Measurements from ENCODE around the gene NFATC1. TPM values are rescaled to one million over a fixed set of nuclear protein-coding genes. Genes with fewer than 3 reads are reported as not detected.
A peak's percentile ranks its signal among the peaks of the same experiment; 100 is the strongest.

NFATC1 gene
- total RNA-seq, 2 donors from 2014 or later = 27.6 to 40.8 TPM

DNA sequence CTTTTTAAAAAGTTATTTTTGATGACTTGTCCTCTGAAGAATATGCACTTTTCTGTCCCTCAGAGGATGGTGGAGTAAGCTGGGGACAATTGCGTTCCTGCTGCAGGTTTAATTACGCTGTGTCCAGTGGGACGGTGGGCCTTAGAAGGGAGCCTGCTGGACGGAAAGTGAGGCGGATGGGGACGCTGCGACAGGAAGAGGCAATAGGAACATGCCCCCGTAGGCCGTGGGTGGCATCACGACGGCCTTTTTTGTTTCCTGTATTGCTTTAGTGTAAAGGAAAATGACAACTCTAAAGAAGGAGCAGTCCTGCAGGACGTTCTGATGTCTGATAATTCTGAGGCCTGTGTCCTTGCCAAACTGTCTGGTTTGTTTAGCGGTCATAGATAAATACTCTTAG is 121.6 kb downstream of the NFATC1 start:
- Histone ChIP-seq H3K9me3 (no peaks in the 10 kb centered on the region), H3K4me3 (no peak overlapping the region), H3K36me3 (peaks cover 11% of the 10 kb centered on the region), H3K27ac (no peak overlapping the region), H3K27me3 (replicated peaks; ENCODE audit: insufficient read depth) (no peaks in the 10 kb centered on the region), H3K4me1 (ENCODE audit: control insufficient read depth in 1 of 2, low read depth in 2 of 2) (no peaks in the 10 kb centered on the region)
- no peak for DNase-seq (ENCODE audit: low spot score)
- ATAC-seq (ENCODE audit: insufficient number of reproducible peaks, low FRiP score, low read depth) = no peak
- no peak for TF ChIP-seq CTCF (IDR thresholded peaks at IDR 0.05)

DNA sequence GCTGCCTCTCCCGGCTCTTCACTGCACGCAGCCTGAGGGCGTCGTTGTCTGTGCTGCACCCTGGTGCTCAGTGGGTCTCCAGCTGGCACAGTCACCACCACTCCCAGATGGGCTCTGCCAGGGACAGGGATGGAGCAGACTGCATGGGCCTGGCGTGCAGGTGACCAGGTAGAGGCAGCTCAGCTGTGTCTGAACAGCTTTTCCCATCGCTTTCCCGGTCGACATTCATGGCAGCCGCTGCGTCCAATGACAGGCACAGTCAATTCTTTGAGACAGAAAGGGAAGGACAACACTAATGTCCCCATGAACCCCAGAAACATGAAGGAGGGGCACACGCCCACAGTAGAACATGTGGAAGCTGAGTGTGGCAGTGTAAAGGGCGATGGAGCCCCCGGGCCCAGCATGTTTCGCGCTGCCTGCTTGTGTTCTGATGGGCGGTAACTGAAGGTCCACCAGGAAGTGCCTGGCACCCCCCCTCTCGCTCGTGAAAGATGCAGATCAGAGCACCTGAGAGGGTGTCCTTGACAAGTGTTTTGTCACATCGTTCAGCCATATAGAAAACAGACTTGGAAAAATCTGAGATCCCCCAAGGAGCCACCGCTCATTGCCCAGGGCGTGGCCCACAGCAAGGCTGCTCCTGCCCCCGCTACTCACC is 122.4 kb downstream of the NFATC1 start:
- no peaks in the 10 kb centered on the region for H3K9me3 ChIP-seq
- H3K27ac ChIP-seq = no peak overlapping the region
- DNase-seq (ENCODE audit: low spot score) (no peak), ATAC-seq (ENCODE audit: insufficient number of reproducible peaks, low FRiP score, low read depth) (no peak)
- TF ChIP-seq CTCF (IDR thresholded peaks at IDR 0.05) = no peak
- no peak overlapping the region for H3K4me3 ChIP-seq
- H3K4me1 ChIP-seq (ENCODE audit: control insufficient read depth in 1 of 2, low read depth in 2 of 2) = no peaks in the 10 kb centered on the region
- H3K36me3 ChIP-seq = peaks cover 5% of the 10 kb centered on the region
- H3K27me3 ChIP-seq (replicated peaks; ENCODE audit: insufficient read depth) = no peaks in the 10 kb centered on the region

DNA sequence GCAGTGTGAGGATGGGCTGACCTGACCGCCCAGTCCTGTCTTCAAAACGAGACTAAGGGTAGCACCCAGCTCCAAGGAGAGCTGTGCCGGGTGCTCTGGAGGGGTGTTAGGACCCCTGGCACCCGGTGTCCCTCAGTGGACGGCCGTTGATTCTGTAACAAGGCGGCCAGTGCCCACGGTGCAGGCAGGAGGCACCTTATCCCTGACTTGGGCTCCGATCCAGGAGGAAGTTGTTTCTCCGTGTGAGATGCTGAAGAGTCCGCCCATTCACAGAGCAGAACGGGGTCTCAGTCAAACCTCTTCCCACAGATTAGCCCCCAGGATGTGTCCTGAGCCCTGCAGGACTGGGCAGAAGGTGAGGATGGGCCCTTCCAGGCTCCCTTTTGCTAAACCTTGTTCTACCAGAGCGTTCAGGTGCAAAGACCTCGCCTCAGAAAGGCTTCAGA is 123.0 kb downstream of the NFATC1 start:
- no peak for TF ChIP-seq CTCF (IDR thresholded peaks at IDR 0.05)
- no peak overlapping the region for H3K27ac ChIP-seq
- DNase-seq (ENCODE audit: low spot score) (no peak), ATAC-seq (ENCODE audit: insufficient number of reproducible peaks, low FRiP score, low read depth) (no peak)
- H3K9me3 ChIP-seq = no peaks in the 10 kb centered on the region
- H3K4me3 ChIP-seq = no peak overlapping the region
- H3K4me1 ChIP-seq (ENCODE audit: control insufficient read depth in 1 of 2, low read depth in 2 of 2) = no peaks in the 10 kb centered on the region
- no peaks in the 10 kb centered on the region for H3K36me3 ChIP-seq
- no peaks in the 10 kb centered on the region for H3K27me3 ChIP-seq (replicated peaks; ENCODE audit: insufficient read depth)

GRCh38 chr18:79519751-79520477 is 124.2 kb downstream of the NFATC1 start:
- TF ChIP-seq CTCF (IDR thresholded peaks at IDR 0.05) = no peak
- DNase-seq (ENCODE audit: low spot score) = no peak
- ATAC-seq (ENCODE audit: insufficient number of reproducible peaks, low FRiP score, low read depth) = no peak
- no peaks in the 10 kb centered on the region for H3K4me1 ChIP-seq (ENCODE audit: control insufficient read depth in 1 of 2, low read depth in 2 of 2)
- no peaks in the 10 kb centered on the region for H3K9me3 ChIP-seq
- H3K4me3 ChIP-seq = peak overlapping the region; percentile 43
- no peaks in the 10 kb centered on the region for H3K27me3 ChIP-seq (replicated peaks; ENCODE audit: insufficient read depth)
- H3K36me3 ChIP-seq = no peaks in the 10 kb centered on the region
- H3K27ac ChIP-seq = no peak overlapping the region

GRCh38 chr18:79520478-79521390 is 125.0 kb downstream of the NFATC1 start:
- H3K4me3 ChIP-seq = peak overlapping the region; percentile 43
- no peak overlapping the region for H3K27ac ChIP-seq
- H3K36me3 ChIP-seq = no peaks in the 10 kb centered on the region
- no peak for TF ChIP-seq CTCF (IDR thresholded peaks at IDR 0.05)
- ATAC-seq (ENCODE audit: insufficient number of reproducible peaks, low FRiP score, low read depth) (no peak), DNase-seq (ENCODE audit: low spot score) (no peak)
- no peaks in the 10 kb centered on the region for H3K27me3 ChIP-seq (replicated peaks; ENCODE audit: insufficient read depth)
- peaks cover 3% of the 10 kb centered on the region in 2 donors for H3K4me1 ChIP-seq (ENCODE audit: control insufficient read depth in 1 of 2, low read depth in 2 of 2)
- no peaks in the 10 kb centered on the region for H3K9me3 ChIP-seq
